GM10248 (cell line): ENCODE measurements around the gene SBK2.

Experiments used
- CTCF ChIA-PET: fragments of 300-600 bp; sonication (Branson Sonifier 250); formaldehyde crosslinking; extraction: SDS; loops from one replicate; lab custom pipeline; 2021; ENCODE audit warnings: antibody characterized with exemption; lab: Yijun Ruan, JAX
- POLR2A ChIA-PET: fragments of 350-650 bp; sonication (Branson Sonifier 250); formaldehyde crosslinking; extraction: SDS; loops from one replicate; lab custom pipeline; 2020; ENCODE audit warnings: antibody characterized with exemption; lab: Yijun Ruan, JAX
- DNase-seq: peaks from one replicate; pipeline ENCODE4 v3.0.0; 2012; ENCODE audit errors: extremely low spot score
- TF ChIP-seq, protein P1 (sequence below): IDR thresholded peaks from 2 replicates; pipeline ENCODE4 v1.5.1; 2012; ENCODE audit warnings: mild to moderate bottlenecking, low read depth; ENCODE audit errors: extremely low read depth, missing control alignments, control extremely low read depth

Gene SBK2

DNA sequence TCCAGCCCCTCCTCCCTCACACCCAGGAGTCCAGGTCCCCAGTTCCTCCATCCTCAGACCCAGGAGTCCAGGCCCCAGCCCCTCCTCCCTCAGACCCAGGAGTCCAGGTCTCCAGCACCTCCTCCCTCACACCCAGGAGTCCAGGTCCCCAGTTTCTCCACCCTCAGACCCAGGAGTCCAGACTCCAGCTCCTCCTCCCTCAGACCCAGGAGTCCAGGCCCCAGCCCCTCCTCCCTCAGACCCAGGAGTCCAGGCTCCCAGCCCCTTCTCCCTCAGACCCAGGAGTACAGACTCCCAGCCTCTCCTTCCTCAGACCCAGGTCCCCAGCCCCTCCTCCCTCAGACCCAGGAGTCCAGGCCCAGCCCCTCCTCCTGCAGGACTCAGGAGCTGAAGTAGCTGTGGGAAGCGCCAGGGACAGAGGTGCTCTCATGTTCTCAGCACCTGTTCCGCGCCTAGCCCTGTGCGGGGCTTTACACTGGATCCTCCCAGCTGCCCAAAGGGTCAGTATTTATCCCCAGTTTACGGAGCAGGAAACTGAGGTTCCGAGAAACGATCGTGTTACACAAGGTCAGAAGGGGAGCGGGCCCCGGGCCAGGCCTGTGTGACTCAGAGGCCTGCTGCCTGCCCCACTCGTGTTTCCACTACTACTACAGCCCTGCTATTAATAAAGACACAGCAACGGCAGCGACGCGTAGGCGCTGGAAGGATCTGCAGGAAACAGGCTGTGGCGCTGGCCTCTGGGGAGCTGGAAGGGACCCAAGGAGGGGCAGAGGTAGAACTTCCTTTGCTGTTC lies 10.1 kb upstream of the SBK2 start:
- no peak for DNase-seq
- ChIA-PET POLR2A (no interaction called here), CTCF (interaction anchor here (1.5 to 1.9 kb wide), 2 partner anchors 59 to 80 kb away, joined by 3 to 5 read pairs; no protein-coding TSS in a partner anchor)
- TF ChIP-seq, protein P1, sequence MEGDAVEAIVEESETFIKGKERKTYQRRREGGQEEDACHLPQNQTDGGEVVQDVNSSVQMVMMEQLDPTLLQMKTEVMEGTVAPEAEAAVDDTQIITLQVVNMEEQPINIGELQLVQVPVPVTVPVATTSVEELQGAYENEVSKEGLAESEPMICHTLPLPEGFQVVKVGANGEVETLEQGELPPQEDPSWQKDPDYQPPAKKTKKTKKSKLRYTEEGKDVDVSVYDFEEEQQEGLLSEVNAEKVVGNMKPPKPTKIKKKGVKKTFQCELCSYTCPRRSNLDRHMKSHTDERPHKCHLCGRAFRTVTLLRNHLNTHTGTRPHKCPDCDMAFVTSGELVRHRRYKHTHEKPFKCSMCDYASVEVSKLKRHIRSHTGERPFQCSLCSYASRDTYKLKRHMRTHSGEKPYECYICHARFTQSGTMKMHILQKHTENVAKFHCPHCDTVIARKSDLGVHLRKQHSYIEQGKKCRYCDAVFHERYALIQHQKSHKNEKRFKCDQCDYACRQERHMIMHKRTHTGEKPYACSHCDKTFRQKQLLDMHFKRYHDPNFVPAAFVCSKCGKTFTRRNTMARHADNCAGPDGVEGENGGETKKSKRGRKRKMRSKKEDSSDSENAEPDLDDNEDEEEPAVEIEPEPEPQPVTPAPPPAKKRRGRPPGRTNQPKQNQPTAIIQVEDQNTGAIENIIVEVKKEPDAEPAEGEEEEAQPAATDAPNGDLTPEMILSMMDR = no peak

DNA sequence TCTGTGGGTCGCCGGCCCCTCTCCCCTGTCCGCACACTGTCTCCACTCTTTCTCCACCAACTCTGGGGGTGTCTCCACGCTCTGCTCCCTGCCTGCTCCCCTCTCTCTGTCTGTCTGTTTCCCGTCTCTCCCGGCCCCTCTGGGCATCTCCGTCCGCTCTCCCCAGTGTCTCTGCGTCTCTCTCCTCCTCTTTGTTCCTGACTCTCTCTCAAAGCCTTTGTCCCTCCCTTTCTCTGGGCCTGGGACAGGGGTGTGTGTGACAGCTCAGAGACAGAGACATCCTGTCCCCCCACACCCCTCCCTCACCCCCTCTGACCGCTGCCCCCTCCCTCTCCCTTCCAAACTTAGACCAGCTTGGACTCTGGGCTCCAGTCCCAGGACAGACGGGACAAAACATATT lies 9.1 kb upstream of the SBK2 start:
- DNase-seq = no peak
- ChIA-PET POLR2A (no interaction called here), CTCF (no interaction called here)
- TF ChIP-seq, protein P1 = no peak

DNA sequence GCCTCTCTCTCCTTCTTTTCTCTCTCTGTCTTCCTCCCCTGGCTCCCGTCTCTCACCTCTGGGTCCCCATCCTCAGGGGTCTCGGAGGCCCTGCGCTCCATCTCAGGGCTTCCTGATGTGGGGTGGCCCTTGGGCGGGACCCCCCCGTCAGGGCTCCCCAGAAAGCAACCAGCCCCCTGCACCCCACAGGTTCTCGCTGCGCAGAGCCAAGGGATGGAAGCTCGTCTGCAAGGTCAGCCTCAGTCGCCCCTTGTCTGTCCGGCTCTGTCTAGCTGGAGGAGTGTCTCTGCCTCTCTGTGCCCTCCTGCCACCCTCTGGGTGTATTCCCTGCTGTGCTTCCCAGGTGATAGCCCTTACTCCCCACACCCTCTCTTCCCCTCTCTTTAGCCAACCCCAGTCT lies 8.5 kb upstream of the SBK2 start, which contains the start of gene SBK3:
Gene SBK3 (minus strand): TSS at position 101 of the 400 bp plus-strand sequence. CDS start 0 bp downstream, at position 101.
- TF ChIP-seq, protein P1 = no peak
- POLR2A ChIA-PET = no interaction called here
- CTCF ChIA-PET = no interaction called here
- DNase-seq = no peak

DNA sequence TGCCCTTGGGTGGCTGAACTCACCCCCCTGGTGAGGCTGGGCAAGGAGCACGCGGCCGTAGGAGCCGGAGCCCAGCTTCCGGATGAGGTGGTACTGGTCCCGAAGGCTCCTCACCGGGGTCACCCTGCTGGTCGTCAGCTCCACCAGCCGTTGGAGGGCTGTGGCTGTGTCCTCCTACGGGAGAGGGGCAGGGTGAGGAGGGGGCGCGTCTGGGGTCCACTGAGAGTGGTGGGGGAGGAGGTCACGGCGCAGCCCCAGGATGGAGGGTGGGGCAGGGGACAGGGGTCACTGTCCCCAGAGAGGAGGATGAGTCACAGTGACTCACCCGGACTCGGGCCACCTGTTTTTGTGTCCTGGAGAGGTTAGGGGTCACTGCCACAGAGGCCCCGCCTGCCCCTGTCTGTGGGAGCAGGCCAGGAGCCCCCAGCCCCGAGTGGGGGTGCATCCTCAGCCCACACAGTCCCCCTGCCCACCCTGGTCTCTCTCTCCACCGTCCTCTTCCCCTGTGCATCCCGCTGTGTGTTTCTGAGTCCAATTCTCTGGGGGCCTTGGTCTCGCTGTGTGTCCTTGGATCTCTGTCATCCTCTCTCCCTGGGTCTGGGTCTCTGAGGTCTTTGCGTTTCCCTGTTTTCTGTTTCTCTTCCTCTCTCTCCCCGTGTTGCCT lies 8.0 kb upstream of the SBK2 start:
- no peak for DNase-seq
- TF ChIP-seq, protein P1 = no peak
- POLR2A ChIA-PET = no interaction called here
- CTCF ChIA-PET = no interaction called here

DNA sequence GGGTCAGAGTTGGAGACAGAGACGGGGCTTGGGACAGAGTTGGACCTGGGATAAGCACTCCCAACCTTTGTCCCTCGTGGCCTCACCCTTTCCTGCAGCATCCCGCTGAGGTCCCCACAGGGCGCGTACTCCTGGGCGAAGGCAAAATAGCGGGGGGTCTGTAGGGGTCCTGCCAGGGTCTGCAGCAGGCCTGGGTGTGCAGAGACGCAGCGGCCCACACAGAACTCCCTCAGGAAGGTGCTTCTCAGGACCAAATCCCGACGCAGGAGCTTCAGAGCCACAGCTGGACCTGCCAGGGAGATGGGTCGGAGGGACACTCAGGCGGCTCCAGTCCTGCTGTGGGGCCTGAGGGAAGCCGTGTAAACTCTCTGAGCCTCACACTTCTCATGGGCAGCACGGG lies 7.1 kb upstream of the SBK2 start:
- POLR2A ChIA-PET = no interaction called here
- DNase-seq = no peak
- TF ChIP-seq, protein P1 = no peak
- CTCF ChIA-PET = no interaction called here

DNA sequence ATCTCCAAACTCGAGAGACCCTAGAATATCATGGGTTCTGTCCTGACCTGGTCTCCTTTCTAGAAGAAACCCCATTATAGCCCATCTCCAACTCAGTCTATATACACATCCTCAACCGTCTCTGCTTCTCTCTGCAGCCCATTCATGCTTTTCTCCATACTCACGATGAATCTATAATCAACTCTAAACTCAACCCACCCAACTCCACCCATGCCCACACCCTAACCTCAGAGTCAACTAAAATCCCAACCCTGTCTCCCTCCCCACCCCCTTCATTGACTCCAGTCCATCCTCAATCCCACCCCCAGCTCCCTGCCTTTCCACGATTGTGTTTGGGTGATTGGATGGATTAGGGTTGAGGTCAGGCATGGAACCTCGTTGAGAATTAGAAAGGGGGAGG lies 6.6 kb upstream of the SBK2 start:
- CTCF ChIA-PET = no interaction called here
- POLR2A ChIA-PET = no interaction called here
- TF ChIP-seq, protein P1 = no peak
- DNase-seq = no peak
